Vagina (tissue), 2 donors: ENCODE results near the gene MAST4.

Source experiments
- POLR2A ChIP-seq, 2 donors: fragments of 450-650 bp; IDR thresholded peaks; one replicate each; pipeline ENCODE4 v1.6.1; 2017; ENCODE audit warnings: antibody characterized with exemption in 2 of 2, mild to moderate bottlenecking in 2 of 2, moderate library complexity in 2 of 2
- TF ChIP-seq, protein P1 (sequence below), 3 experiments: fragments of 450-650 bp in 2 of 3; fragments of 200-600 bp in 1 of 3; sonication (generic) in 1 of 3; IDR thresholded peaks; one replicate each; pipeline ENCODE4 v1.5.1; 2017 to 2019; ENCODE audit warnings: antibody characterized with exemption in 3 of 3, mild to moderate bottlenecking in 2 of 3, moderate library complexity in 2 of 3

DNA sequence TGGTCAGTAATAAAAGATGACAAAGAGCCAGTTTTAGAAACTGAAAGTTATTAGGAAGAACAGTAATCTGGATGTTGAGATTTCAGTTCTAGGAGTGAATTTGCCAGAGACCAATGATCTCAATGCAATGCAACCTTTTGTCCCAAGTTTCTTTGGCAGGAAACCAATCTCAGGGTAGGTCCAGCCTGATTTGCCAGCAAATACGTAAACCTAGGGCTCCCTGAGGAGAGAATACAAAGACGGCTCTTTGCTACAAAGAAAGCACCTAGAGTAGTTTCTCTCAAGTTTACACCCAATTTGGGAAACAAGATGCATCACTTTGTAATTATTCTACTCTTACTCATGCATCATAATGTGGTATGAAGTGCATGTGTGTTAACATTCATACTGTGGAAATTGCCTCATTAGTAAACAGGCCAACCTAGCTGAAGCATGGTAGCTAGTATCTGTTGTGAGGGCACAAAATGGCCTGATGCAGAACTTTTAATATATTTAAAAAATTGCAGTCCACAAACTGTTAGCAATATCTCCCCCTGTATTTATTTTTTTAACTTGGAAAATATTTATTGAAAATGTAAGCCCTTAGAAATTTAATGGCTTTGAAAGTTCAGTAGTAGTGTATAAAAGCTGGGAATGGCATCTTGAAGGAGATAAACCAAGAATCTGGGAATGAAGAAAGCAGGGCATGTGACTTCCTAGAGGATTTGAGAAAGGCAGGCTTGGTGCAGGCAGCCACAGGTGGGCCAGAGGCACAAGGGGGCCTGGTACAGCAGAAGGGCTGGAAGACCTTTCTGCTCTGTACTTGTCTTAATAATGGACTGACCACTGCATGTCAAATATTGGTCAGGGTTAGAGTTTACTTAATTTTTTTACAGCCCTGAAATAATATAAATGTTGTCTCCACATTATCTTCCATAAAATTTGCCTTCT, 59.5 kb downstream of the MAST4 start:
- TF ChIP-seq, protein P1, sequence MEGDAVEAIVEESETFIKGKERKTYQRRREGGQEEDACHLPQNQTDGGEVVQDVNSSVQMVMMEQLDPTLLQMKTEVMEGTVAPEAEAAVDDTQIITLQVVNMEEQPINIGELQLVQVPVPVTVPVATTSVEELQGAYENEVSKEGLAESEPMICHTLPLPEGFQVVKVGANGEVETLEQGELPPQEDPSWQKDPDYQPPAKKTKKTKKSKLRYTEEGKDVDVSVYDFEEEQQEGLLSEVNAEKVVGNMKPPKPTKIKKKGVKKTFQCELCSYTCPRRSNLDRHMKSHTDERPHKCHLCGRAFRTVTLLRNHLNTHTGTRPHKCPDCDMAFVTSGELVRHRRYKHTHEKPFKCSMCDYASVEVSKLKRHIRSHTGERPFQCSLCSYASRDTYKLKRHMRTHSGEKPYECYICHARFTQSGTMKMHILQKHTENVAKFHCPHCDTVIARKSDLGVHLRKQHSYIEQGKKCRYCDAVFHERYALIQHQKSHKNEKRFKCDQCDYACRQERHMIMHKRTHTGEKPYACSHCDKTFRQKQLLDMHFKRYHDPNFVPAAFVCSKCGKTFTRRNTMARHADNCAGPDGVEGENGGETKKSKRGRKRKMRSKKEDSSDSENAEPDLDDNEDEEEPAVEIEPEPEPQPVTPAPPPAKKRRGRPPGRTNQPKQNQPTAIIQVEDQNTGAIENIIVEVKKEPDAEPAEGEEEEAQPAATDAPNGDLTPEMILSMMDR (IDR thresholded peaks at IDR 0.05) = no peak
- no peak for TF ChIP-seq POLR2A (IDR thresholded peaks at IDR 0.05)
